ENCODE measurements around the gene SPEN.
"Not testable (repeated sequence)": the region's sequence is repeated elsewhere in the genome, so short reads cannot be mapped to it uniquely, and the experiment has no call there.

Gene SPEN

GRCh38 chr1:15975805-15976680 is 128.5 kb downstream of the SPEN start, which contains the start of gene ZBTB17:
TSS of gene ZBTB17 (minus strand) at chr1:15976101. CDS start at chr1:15948495, 27,606 bp downstream.
- CTCF ChIA-PET: interaction anchor here (0.8 to 3.7 kb wide), 20 partner anchors 8 to 213 kb away, joined by 3 to 27 read pairs (median 3); no protein-coding TSS in a partner anchor
- TF ChIP-seq CTCF (IDR thresholded peaks at IDR 0.05; ENCODE audit: insufficient read depth, low read length, missing control alignments): no peak
- no peak for DNase-seq (ENCODE audit: low read depth, low spot score)
- POLR2A ChIA-PET: interaction anchor here (0.7 to 1.3 kb wide), 5 partner anchors 9 to 179 kb away, joined by 3 to 5 read pairs (median 3); no protein-coding TSS in a partner anchor
- H3K4me3 ChIP-seq (ENCODE audit: low read depth, low read length): peak within 1 kb of the TSS; percentile 76

- POLR2A ChIA-PET; DNase-seq (ENCODE audit: low read depth, low spot score); H3K4me3 ChIP-seq (ENCODE audit: low read depth, low read length): not testable (repeated sequence)
- CTCF ChIA-PET: interaction anchor here (3.7 kb wide), 1 partner anchor 17 kb away, joined by 27 read pairs; no protein-coding TSS in a partner anchor
These were observed 130.4 kb downstream of the SPEN start for GRCh38 chr1:15977947-15978346.

- DNase-seq (ENCODE audit: low read depth, low spot score): no peak
- no peak for TF ChIP-seq CTCF (IDR thresholded peaks at IDR 0.05; ENCODE audit: insufficient read depth, low read length, missing control alignments)
- ChIA-PET POLR2A (no interaction called here), CTCF (interaction anchor here (0.9 kb wide), 1 partner anchor 27 kb away, joined by 3 read pairs; no protein-coding TSS in a partner anchor)
- no peak overlapping the region for H3K4me3 ChIP-seq (ENCODE audit: low read depth, low read length)
These were observed 134.2 kb downstream of the SPEN start for GRCh38 chr1:15981679-15982078.

- no peak for TF ChIP-seq CTCF (IDR thresholded peaks at IDR 0.05; ENCODE audit: insufficient read depth, low read length, missing control alignments)
- POLR2A ChIA-PET: interaction anchor here (0.9 kb wide), 1 partner anchor 8 kb away, joined by 3 read pairs; no protein-coding TSS in a partner anchor
- no peak for DNase-seq (ENCODE audit: low read depth, low spot score)
- no peak overlapping the region for H3K4me3 ChIP-seq (ENCODE audit: low read depth, low read length)
- CTCF ChIA-PET: interaction anchor here (1.2 to 2.2 kb wide), 3 partner anchors 11 to 168 kb away, joined by 3 to 17 read pairs (median 3); no protein-coding TSS in a partner anchor
These were observed 135.8 kb downstream of the SPEN start for GRCh38 chr1:15983275-15983674.

- POLR2A ChIA-PET: interaction anchor here (1.6 kb wide), 1 partner anchor 10 kb away, joined by 3 read pairs; the partner anchor contains the start of gene ZBTB17
- no peak overlapping the region for H3K4me3 ChIP-seq (ENCODE audit: low read depth, low read length)
- DNase-seq (ENCODE audit: low read depth, low spot score): no peak
- CTCF ChIA-PET: interaction anchor here (0.7 to 4.6 kb wide), 9 partner anchors 8 to 194 kb away, joined by 3 to 25 read pairs (median 8); no protein-coding TSS in a partner anchor
- no peak for TF ChIP-seq CTCF (IDR thresholded peaks at IDR 0.05; ENCODE audit: insufficient read depth, low read length, missing control alignments)
These were observed 138.2 kb downstream of the SPEN start for GRCh38 chr1:15985611-15986297.

GRCh38 chr1:15988856-15989736 is 141.6 kb downstream of the SPEN start:
- DNase-seq (ENCODE audit: low read depth, low spot score): no peak
- POLR2A ChIA-PET: no interaction called here
- H3K4me3 ChIP-seq (ENCODE audit: low read depth, low read length): no peak overlapping the region
- CTCF ChIA-PET: interaction anchor here (0.8 to 4.6 kb wide), 3 partner anchors 13 to 195 kb away, joined by 3 to 25 read pairs (median 3); no protein-coding TSS in a partner anchor
- no peak for TF ChIP-seq CTCF (IDR thresholded peaks at IDR 0.05; ENCODE audit: insufficient read depth, low read length, missing control alignments)

Measured in AG04449 (cell line).